ENCODE measurements around the gene GNG14. TPM values are rescaled to one million over a fixed set of nuclear protein-coding genes. Genes with fewer than 3 reads are reported as not detected.

Gene GNG14
- total and polyA plus RNA-seq, 10 of the 15 experiments (the other 5 are each of a cell fraction or from before 2014, with no cell fraction given), result not detected

GRCh38 chr19:12720851-12721655 is 33.3 kb downstream of the GNG14 start (continued):
- TF ChIP-seq BCLAF1 (IDR thresholded peaks at IDR 0.05) (no peak), ZNF217 (IDR thresholded peaks at IDR 0.05) (no peak), BCL11A (IDR thresholded peaks at IDR 0.05; ENCODE audit: low read depth, low read length) (no peak), RAD21 (IDR thresholded peaks at IDR 0.05; ENCODE audit: insufficient read depth, low read depth, low read length) (no peak), BACH1 (IDR thresholded peaks at IDR 0.05; ENCODE audit: borderline replicate concordance) (peak; percentile 60; the same call in 1 of the 2 replicates), JUND (IDR thresholded peaks at IDR 0.05; ENCODE audit: low read depth, low read length) (no peak), NR2C1 (IDR thresholded peaks at IDR 0.05) (no peak), MXI1 (IDR thresholded peaks at IDR 0.05; ENCODE audit: low read depth, low read length) (no peak), CBX5 (IDR thresholded peaks at IDR 0.05; ENCODE audit: low read depth) (no peak), IRF3 (IDR thresholded peaks at IDR 0.05) (no peak), MAX (IDR thresholded peaks at IDR 0.05; ENCODE audit: low read depth, low read length) (no peak), ZNF384 (IDR thresholded peaks at IDR 0.05; ENCODE audit: borderline replicate concordance, low read depth, low read length) (no peak)
